VCaP (cell line): ENCODE results near the gene COPS7A.

Experiments used
- H3K27ac ChIP-seq: fragments of 450-650 bp; 2 replicates; pipeline ENCODE4 v1.5.1; 2017
- CTCF ChIP-seq: fragments of 450-650 bp; conservative IDR thresholded peaks from 2 replicates; pipeline ENCODE4 v1.5.1; 2017; ENCODE audit warnings: mild to moderate bottlenecking, moderate library complexity

The COPS7A gene

GRCh38 chr12:6723607-6724408 lies at the start of gene COPS7A:
COPS7A (plus strand) TSS chr12:6724046; CDS start chr12:6724657, 611 bp downstream.
- TF ChIP-seq CTCF, result peak; percentile 12; the same call in 1 of the 2 replicates

GRCh38 chr12:6676962-6677361 lies 46.9 kb upstream of the COPS7A start:
- H3K27ac ChIP-seq, result no peak overlapping the region
- TF ChIP-seq CTCF, result no peak

More at GRCh38 chr12:6723607-6724408, at the start of gene COPS7A:
- peak within 1 kb of the TSS; percentile 79 for H3K27ac ChIP-seq

- peak; percentile 68 for TF ChIP-seq CTCF
- no peak overlapping the region for H3K27ac ChIP-seq
Observed at GRCh38 chr12:6684609-6685008, 39.2 kb upstream of the COPS7A start.

- TF ChIP-seq CTCF, result no peak
- no peak overlapping the region for H3K27ac ChIP-seq
Observed at GRCh38 chr12:6685814-6686213, 38.0 kb upstream of the COPS7A start.

- peak overlapping the region; percentile 98 for H3K27ac ChIP-seq
- no peak for TF ChIP-seq CTCF
Observed at GRCh38 chr12:6688543-6688998, 35.3 kb upstream of the COPS7A start.

GRCh38 chr12:6688999-6689882 lies 34.6 kb upstream of the COPS7A start, which contains the start of gene ZNF384:
ZNF384 (minus strand) TSS chr12:6689375; CDS start chr12:6679520, 9,855 bp downstream.
- TF ChIP-seq CTCF, result no peak
- peak within 1 kb of the TSS; percentile 98 for H3K27ac ChIP-seq

- H3K27ac ChIP-seq, result no peak overlapping the region
- TF ChIP-seq CTCF, result no peak
Observed at GRCh38 chr12:6691473-6691872, 32.4 kb upstream of the COPS7A start.
